T-helper 22 cell (primary cell): Measurements from ENCODE around the gene MAP4K3.

Experiments
- DNase-seq: peaks from one replicate; pipeline ENCODE4 v3.0.0-alpha.2; 2020; ENCODE audit warnings: low read depth

The MAP4K3 gene

GRCh38 chr2:39436592-39437521 lies at the start of gene MAP4K3:
TSS of gene MAP4K3 (minus strand) at chr2:39437285. CDS start at chr2:39436987, 298 bp downstream.
- DNase-seq: peak; percentile 58

GRCh38 chr2:39486071-39486470 lies 49.0 kb upstream of the MAP4K3 start:
- no peak for DNase-seq

DNA sequence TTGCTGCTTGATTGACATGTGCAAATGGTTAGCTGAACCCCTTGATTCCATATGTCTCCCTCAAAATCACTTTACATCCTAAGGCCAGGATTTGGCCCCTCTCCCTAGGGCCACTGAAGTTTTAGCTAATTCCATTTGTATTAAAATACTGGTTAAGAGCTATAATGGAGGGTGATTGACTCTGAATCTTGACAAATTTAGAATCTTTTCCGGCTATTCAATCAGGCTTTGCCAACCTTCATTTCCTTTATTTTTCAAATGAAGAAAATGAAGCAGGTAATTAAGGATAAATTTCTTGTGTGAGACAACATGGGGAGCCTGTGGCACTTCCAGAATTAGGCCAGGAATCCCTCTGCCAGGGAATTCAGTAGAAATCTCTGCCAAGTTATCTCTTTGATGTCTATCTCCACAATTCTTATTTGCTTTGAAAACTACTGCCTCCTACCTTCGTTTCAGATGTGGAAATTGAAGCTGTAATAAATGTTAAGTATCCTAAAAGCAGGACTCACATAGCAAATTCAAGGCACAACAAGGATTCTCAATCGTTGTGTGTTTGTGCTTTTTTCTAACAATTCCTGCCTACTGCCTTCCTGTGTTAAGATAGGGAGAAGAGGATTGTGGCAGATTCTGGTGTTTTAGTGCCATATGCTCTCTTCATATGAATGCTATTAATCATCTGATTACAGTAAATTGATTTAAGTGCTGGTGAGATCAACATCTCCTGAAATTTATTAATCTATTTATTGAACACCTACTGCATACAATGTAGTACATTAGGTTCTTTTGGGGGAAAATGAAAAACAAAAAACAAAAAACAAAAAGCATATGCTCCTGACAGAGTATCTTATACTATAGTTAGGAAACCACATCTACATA lies 47.8 kb upstream of the MAP4K3 start:
- DNase-seq: no peak

- DNase-seq: no peak
Measured at GRCh38 chr2:39484206-39484605, 47.1 kb upstream of the MAP4K3 start.

DNA sequence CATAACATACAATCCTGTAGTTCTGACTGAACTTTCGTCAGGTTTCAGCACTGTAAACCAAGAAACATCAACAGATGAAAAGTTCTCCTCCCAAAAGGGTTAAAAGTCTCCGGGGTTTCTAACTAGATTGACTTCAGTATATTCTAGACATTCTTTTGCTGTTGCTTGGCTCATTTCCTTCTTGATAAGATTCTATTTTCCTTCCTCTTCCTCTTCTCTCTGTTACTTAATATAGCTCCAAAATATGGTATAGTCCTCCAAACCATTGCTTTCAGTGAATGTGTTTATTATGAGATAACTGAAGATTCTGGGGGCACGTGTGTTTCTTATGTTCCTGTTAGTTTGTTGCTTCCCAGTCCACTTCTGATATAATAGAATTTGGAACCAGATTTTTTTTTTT lies 46.4 kb upstream of the MAP4K3 start:
- DNase-seq: no peak

DNA sequence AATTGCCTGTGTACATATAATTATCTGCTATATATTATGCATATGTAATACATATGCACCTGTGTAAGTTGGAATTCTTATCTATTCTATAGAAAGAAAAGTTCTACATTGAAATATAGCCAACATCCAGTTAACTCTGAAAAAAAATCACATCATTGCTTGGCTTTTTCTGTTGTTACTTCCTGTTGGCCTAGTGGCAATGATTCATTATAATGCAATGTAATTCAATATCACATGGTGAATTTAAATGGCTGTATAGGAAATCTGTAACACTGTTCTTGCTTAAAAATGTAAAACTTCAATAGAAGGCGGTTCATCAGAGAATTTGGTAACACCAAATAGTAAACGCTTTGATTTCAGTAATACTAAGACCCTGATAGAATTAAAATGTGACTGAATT lies 44.5 kb upstream of the MAP4K3 start:
- DNase-seq: no peak

DNA sequence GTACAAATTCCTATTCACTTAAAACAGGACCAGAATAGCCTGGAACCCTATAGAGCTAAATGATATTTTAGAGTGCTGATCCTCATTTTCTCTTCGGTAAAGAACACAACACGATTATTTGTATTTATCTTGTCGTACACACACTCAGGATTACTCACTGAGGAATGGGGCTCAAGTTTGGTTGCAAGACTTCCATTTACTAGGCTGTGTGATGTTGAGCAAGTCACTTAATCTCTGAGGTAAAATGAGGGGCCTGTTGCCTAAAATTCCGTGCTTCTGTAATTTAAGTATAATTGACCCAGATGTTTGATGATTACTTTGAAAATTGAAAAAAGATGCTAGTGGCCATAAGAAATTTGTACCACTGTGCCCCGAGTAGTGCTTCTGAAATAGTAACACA lies 42.6 kb upstream of the MAP4K3 start:
- no peak for DNase-seq

DNA sequence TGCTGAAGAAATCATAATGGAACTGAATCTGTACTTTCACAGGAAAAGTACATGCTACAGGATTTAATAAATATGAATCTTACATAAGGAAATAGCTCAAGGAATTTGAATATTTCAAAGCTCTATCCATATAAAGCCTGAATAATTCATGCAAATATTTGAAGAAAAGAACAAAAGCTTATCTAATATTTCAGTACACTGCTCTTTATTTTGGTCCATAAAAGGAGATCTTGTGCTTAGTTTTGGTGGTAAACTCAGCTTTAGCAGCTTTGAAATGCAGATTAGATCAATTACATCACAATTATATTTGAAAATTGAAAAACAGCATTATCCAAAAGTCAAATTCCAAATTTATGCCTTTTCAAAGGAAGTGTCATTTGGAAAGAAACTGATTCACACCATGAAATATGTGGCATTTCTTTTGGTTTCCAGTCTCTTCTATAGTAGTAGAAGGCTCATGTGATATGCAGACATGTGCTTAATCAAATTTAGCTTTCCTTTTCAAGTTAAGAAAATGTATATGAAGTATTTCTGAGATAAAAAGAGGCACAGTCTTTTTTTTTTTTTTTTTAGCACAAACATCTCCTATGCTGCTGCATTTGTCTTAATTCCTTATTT lies 42.1 kb upstream of the MAP4K3 start:
- DNase-seq: no peak

- DNase-seq: no peak
Measured at GRCh38 chr2:39476524-39476923, 39.4 kb upstream of the MAP4K3 start.

GRCh38 chr2:39475006-39475405 lies 37.9 kb upstream of the MAP4K3 start:
- DNase-seq: no peak

- DNase-seq: no peak
Measured at GRCh38 chr2:39470580-39470979, 33.5 kb upstream of the MAP4K3 start.

- no peak for DNase-seq
Measured at GRCh38 chr2:39469807-39470206, 32.7 kb upstream of the MAP4K3 start.

DNA sequence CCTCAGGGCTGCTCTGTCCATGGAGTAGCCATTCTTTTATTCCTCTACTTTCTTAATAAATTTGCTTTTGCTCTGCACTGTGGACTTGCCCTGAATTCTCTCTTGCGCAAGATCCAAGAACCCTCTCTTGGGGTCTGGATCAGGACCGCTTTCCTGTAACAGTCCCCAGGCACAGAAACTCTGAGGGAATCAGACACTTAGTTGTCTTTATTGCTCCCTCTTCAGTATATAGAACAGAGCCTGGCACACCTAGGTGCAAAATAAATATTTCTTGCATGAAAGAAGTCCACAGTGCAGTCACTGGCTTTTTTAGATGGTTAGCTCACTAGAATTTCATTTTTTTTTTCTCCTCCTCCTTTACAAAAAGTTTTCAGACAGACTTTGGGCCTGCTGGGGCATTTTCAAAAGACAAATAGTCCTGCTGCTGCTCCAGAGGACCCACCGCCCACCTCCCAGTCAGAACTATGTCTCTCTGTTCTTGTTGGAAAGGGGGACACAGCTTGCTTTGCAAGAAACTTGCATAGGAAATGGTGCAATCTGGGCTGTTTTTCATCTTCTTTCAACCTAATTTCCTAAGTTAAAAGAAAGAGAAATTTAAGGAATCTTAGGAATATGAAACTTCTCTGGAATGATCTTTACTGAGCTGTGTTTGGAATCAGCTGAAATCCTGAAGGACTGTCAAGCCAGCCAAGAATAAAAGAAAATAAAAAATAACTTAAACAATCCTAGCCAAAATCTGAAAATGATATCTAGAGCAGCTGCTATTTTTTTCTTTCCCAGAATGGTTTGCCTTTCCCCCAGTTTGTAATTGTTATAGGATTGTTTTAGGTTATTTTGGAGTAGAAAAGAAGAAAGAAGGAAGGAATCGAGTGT lies 31.7 kb upstream of the MAP4K3 start:
- DNase-seq: no peak

- no peak for DNase-seq
Measured at GRCh38 chr2:39466311-39466710, 29.2 kb upstream of the MAP4K3 start.

DNA sequence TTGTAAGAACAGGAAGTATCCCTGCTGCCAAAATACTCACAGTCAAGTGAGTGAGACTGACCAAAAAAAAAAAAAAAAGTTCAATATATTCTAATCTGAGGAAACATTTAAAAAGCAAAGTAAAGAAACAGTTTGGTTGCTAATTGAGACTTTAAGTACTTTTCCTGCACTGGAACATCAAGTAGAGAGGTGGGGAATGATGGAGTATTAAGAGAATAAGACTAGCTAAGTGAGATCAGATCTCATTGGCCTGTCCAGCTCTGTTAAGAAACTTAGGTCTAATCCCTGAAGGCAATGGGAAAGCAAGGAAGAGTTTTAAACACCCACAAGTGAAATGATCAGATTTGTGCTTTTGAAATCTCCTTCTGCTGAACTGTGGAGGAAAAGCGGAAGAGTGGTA lies 27.8 kb upstream of the MAP4K3 start:
- no peak for DNase-seq

GRCh38 chr2:39455826-39456225 lies 18.7 kb upstream of the MAP4K3 start:
- DNase-seq: no peak

GRCh38 chr2:39452396-39452795 lies 15.3 kb upstream of the MAP4K3 start:
- DNase-seq: no peak

GRCh38 chr2:39451954-39452353 lies 14.9 kb upstream of the MAP4K3 start:
- no peak for DNase-seq

DNA sequence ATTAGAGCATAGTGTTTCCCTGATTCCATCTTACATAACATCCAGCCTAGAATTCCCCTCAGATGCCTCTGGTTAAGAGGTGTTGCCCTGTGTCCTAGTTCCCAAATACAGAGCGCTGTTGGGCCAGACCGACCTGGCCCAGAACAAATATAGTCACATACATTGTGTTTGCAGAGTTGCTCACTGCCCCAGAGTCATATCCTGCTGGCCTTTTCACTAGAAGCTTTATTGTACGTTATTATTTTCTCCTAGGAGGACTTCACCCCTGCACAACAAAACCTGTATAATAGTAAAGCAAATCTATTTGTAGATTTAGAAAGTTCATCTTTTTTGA lies 11.1 kb upstream of the MAP4K3 start:
- no peak for DNase-seq

DNA sequence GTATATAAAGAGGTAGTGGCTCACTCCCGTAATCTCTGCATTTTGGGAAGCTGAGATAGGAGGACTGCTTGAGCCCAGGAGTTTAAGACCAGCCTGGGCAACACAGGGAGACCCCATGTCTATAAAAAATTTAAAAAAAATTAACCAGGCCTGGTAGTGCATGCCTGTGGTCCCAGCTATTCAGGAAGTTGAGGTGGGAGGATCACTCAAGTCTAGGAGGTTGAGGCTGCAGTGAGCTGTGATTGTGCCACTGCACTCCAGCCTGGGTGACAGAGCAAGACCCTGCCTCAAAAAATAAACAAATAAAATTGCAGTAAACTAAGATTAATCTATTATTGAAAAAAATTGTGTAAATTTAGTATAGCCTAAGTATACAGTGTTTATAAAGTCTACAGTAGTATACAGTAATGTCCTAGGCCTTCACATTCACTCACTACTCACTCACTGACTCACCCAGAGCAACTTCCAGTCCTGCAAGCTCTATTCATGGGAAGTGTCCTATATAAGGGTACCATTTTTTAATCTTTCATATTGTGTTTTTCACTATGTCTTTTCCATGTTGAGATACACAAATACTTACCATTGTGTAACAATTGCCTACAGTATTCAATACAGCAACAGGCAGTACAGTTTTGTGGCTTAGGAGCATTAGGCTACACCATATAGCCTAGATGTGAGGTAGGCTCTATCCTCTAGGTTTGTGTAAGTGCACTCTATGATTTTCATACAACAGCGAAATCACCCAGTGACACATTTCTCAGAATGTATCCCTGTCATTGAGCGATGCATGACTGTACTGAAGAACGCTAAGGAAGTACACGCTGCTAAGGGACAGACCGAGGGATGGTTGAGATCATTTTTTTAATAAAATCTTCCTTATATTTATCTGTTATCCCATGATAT lies 10.4 kb upstream of the MAP4K3 start:
- DNase-seq: no peak

GRCh38 chr2:39445934-39446333 lies 8.8 kb upstream of the MAP4K3 start:
- no peak for DNase-seq
